ENCODE measurements around the gene NPHS1.
"Not testable (repeated sequence)": the region's sequence is repeated elsewhere in the genome, so short reads cannot be mapped to it uniquely, and the experiment has no call there.

The NPHS1 gene

DNA sequence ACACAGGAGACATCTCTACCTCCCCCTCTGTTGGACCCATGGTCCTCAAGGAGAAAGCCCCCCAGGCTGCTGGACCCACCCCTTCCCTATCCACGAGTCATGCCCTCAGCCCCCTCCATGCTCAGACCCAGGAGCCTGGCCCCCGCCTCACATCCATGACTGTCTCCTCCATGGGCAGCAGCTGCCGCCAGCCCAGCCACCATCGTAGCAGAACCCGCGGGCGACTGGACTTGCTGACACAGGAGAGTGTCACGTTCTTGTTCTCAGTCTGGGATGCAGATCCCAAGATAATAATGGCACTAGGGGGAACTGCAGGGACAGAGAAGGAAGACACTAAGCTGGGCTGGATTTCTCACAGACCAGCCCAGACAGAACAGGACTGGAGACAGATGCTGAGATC, 3.8 kb downstream of the NPHS1 start:
- no peak for DNase-seq

GRCh38 chr19:35847911-35848310, 4.4 kb downstream of the NPHS1 start:
- DNase-seq: no peak

DNA sequence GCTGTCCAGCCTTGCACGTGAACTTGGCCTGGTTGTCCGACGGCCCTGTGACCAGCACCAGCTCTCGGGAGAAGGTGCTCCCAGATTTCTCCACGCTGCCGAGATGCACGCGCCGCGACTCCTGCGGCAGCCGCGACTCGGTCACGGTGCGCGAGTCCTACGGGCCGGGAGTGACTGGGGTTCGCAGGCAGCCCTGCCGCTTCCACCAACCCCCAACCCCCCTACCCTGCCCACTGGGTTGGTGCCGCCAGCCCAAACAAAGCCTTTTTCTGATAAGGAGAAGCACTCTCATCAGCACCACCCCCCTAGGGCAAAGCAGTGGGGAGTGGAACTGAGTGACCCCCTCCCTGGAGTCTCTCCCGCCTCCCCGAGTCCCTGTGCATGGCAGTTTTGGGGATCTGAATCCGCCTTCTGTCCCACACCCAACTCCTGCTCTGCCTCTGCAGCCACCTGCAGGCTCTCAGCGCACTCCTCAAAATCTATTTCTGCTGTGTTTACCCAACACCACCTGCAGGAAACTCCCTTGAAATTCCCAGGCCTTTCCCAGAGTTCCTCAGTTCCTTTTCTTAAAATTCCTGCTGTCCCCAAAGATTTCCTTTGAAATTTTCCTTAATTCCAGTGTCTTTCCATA, 6.2 kb downstream of the NPHS1 start:
- DNase-seq: no peak

- peak; percentile 68 for DNase-seq
Observed at GRCh38 chr19:35845215-35846037, 6.9 kb downstream of the NPHS1 start.

- no peak for DNase-seq
Observed at GRCh38 chr19:35844482-35845214, 7.7 kb downstream of the NPHS1 start.

GRCh38 chr19:35843676-35844481, 8.4 kb downstream of the NPHS1 start:
- peak; percentile 86 for DNase-seq

GRCh38 chr19:35842666-35843272, 9.5 kb downstream of the NPHS1 start:
- DNase-seq: no peak

- DNase-seq: no peak
Observed at GRCh38 chr19:35841961-35842595, 10.2 kb downstream of the NPHS1 start.

DNA sequence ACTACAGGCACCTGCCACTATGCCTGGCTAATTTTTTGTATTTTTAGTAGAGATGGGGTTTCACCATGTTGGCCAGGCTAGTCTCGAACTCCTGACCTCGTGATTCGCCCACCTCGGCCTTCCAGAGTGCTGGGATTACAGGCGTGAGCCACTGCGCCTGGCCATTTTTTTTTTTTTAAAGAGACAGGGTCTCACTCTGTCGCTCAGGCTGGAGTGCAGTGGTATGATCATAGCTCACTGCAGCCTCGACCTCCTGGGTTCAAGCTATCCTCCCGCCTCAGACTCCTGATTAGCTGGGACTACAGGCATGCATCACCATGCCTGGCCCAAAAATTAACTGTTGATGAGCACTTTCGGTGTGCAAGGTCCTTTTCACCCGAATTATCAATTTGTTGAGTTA, 16.2 kb downstream of the NPHS1 start:
- DNase-seq: not testable (repeated sequence)

- DNase-seq: no peak
Observed at GRCh38 chr19:35833972-35834371, 18.3 kb downstream of the NPHS1 start.

- no peak for DNase-seq
Observed at GRCh38 chr19:35832054-35832453, 20.2 kb downstream of the NPHS1 start.

- DNase-seq: no peak
Observed at GRCh38 chr19:35830986-35831385, 21.3 kb downstream of the NPHS1 start.

DNA sequence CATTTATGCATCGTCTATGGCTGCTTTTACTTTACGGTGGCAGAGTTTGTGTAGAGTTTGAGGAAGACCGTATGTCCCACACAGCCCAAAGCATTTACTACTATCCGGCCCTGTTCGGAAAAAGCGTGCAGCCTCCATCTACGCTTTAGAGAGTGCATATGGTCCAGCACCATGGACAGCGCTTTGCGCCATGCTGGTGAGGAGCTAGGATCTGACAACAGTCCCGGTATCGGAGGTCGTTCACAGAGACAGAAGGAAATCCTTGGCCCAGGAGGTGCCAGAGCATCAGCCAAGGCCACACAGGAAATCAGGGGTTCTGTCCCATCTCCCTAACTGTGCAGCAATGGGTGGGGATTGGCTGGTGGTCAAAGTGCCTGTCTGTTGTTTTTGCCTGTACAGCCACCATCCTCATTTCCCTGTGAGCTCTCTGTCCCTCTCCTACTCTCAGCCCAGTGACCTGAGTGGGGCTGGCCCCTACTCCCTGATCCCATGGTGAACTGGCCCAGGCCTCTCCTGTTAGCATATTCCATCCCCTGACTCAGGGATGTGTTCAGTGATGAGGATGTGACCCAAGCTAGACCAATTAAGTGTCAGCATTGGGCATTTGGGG, 23.5 kb downstream of the NPHS1 start:
- peak; percentile 85 for DNase-seq

DNA sequence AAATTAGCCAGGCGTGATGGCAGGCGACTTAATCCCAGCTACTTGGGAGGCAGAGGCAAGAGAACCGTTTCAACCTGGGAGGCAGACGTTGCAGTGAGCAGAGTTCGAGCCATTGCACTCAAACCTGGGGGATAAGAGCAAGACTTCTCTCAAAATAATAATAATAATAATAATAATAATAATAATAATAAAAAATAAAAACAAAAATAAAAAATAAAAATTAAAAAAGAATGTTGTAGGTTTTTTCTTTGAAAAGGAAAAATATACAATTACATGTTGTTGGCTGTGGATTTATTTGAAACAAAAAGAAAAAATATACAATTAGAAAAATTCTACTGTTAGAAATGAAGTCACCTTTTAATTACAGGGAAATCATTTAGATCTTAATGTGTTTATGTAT, 28.2 kb downstream of the NPHS1 start:
- DNase-seq: no peak

- DNase-seq: no peak
Observed at GRCh38 chr19:35822579-35822978, 29.7 kb downstream of the NPHS1 start.

DNA sequence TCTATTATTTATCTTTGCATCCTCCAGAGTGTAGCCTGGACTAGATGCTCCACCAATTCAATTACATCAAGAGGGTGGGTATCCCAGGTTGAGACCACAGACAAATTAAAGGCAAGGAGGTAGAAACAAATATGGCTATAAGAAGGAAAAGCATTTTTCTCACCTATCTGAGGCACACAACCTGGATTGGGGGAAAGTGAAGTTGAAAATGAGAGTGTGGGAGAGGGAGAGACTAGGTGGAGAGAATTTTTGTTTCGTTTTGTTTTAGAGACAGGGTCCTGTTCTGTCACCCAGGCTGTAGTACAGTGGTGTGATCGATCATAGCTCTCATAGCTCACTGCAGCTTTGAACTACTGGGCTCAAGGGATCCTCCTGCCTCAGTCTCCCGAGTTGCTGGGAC, 33.9 kb downstream of the NPHS1 start:
- DNase-seq: no peak

GRCh38 chr19:35816846-35817245, 35.5 kb downstream of the NPHS1 start:
- DNase-seq: no peak

DNA sequence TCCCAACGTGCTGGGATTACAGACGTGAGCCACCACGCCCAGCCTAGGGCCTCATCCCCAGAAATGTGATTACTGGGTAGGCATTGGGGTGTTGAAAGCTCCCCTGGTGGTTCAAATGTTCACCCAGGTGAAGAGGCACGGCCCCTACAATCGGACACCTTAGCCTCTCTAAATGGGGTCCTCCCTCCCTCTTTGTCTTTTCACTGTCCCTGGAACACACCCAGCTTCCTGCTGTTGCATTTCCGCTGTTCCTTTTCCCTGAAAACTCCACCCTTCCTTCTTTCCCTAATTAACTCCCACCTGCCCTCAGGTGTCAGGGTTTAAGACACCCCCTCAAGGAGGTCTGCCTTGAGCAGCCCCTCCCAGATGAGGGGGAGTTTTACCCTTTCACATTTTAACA, 36.0 kb downstream of the NPHS1 start:
- DNase-seq: no peak

- no peak for DNase-seq
Observed at GRCh38 chr19:35813043-35813890, 39.0 kb downstream of the NPHS1 start.

- no peak for DNase-seq
Observed at GRCh38 chr19:35812220-35813042, 39.9 kb downstream of the NPHS1 start, which contains the start of gene PRODH2. PRODH2 (minus strand) TSS chr19:35812845; CDS start chr19:35812805, 40 bp downstream.
